GM12873 (cell line): ENCODE data around the gene ELFN1.

Experiments used
- TF ChIP-seq, protein P1 (sequence below): IDR thresholded peaks from 2 replicates; pipeline ENCODE4 v1.5.1; 2012; ENCODE audit warnings: low read depth, mild to moderate bottlenecking, moderate library complexity, low read length, control low read depth; ENCODE audit not compliant: insufficient read depth; ENCODE audit errors: missing control alignments

ELFN1 gene

DNA sequence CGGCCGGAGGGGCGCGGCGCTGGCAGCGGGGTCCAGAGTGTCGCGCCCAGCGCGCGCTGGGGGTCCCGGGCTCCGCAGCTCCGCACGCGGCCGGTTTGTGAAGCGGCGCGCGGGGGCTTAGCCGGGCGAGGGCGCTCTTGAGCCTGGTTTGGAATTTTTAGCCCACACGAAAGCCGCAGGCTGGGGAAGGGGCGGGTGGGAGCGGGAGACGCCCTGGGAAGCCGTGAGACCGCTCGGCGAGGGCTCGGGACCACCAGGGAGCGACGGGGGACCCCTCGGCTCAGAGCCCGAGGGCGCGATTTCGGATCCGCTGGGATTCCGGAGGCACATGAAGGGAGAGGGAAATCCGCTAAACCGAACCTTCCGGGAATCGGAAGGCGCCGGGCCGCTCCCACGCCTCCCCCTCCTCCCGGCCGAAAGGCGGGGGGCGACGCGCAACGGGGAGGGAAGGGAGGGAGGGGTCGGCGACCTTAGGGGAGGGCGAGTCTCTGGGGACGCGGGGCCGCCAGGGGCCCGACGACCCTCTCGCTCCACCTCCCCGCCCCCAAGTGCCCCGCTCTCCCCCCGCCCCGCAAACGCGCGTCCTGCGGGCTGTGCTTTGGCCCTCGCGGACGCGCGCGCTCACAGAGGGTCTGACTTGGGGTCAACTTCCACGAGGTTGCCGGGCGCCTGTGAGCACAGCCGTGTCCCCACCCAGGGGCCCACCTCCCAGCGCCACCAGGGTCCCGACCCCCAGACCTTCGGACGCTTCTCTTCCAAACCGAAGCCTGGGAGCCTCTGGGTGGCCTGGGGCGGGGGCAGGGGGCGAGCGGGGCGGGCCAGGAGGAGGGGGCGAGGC lies 5.1 kb upstream of the ELFN1 start:
- TF ChIP-seq, protein P1, sequence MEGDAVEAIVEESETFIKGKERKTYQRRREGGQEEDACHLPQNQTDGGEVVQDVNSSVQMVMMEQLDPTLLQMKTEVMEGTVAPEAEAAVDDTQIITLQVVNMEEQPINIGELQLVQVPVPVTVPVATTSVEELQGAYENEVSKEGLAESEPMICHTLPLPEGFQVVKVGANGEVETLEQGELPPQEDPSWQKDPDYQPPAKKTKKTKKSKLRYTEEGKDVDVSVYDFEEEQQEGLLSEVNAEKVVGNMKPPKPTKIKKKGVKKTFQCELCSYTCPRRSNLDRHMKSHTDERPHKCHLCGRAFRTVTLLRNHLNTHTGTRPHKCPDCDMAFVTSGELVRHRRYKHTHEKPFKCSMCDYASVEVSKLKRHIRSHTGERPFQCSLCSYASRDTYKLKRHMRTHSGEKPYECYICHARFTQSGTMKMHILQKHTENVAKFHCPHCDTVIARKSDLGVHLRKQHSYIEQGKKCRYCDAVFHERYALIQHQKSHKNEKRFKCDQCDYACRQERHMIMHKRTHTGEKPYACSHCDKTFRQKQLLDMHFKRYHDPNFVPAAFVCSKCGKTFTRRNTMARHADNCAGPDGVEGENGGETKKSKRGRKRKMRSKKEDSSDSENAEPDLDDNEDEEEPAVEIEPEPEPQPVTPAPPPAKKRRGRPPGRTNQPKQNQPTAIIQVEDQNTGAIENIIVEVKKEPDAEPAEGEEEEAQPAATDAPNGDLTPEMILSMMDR = peak; percentile 67

DNA sequence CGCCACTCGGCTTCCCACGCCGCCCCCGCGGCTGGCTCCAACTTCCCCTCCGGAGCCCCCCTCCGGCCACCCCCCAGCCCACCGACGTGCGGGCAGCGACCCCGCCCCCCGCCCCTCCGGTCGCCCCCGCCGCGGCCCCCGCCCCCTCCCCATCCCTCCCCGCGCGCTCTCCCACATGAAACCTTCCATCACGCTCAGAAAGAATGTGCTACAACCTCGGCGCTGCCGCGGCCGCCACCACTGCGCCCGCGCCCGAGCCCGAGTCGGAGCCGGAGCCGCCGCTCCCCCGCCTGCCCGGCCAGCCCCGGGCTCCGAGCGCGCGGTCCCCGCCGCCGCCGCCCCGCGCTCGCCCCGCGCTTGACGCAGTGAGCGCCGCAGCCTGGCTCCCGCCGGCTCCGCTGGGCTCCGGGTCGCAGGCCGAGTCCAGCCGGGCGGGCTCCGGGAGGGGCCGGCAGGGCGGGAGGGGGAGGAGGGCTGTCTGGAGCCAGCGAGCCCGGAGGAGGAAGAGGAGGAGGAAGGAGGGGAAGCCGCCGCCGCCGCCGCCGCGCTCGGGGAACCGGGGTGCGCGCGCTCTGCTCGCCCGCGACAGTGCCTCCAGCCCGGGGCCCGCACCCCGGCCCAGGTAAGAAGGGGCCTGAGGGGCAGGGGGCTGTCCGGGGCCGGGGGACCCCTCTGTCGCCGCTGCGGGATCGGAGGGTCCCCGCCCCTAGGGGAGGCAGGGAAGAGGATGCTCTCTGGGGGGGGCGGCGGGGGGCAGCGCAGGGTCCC lies 4.3 kb upstream of the ELFN1 start:
- TF ChIP-seq, protein P1 = no peak

DNA sequence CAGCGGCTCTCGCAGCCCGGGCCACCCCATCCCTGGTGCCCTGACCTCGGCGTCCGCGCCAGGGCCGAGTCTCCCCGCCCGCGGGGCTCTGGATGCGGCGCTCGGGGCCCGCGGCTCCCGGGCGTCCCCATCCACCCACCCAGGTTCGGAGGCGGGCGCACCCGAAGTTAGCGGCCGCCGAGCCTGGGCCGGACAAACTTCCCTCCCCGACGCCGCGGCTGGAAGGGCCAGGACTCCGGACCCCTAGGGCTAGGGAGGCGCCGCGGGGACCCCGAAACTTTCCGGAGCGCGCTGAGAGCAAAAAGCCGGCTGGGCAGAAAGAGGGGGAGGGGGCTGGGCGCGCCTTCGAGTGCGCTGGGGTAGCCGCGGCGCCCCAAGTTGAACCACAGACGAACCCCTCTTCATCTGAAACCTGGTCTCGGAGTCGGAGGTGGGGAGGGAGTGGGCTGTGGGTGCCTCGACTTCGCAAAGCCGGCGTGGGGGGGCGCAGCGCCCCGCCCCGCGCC lies 3.7 kb upstream of the ELFN1 start:
- TF ChIP-seq, protein P1 = no peak

GRCh38 chr7:1666823-1667565 lies 3.1 kb upstream of the ELFN1 start:
- TF ChIP-seq, protein P1 = no peak

DNA sequence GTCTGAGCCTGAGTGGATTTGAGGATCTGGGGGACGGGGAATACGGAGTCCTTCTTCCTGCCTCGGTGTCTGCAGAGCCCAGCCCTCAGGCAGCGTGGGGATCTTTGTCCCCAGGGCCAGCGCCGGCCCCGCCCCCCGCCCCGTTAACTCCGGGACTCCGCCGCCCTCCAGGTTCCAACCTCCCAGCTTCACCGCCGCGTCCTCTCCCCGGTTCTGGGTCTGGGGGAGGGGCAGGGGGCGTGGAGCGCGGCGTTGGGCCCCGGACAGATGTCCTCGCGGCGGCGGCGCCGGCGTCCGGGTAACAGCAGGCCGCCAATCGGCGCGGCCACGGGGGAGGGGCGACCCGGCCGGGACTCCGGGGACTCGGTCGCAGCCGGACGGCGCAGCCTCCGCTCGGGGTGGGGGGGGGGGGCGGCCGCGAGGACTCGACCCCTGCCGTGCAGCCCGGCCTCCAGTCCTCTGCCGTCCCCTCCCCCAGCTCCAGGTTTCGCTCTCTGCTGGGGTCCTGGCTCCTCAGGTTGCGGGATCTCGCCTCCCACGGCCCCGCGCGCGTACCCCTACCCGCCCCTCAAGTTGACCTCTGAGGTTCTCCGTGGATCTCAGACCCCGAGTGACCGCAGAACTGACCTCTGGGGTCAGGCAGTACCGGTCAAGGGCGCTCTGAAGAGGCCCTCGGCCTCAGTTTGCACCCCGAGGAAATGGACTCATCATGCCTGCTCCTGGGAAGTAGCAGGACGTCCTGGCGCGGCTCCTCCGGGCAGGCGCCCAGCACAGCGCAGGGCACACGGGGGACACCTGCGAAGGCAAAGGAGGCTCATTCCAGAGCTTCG lies 2.3 kb upstream of the ELFN1 start:
- TF ChIP-seq, protein P1 = no peak

DNA sequence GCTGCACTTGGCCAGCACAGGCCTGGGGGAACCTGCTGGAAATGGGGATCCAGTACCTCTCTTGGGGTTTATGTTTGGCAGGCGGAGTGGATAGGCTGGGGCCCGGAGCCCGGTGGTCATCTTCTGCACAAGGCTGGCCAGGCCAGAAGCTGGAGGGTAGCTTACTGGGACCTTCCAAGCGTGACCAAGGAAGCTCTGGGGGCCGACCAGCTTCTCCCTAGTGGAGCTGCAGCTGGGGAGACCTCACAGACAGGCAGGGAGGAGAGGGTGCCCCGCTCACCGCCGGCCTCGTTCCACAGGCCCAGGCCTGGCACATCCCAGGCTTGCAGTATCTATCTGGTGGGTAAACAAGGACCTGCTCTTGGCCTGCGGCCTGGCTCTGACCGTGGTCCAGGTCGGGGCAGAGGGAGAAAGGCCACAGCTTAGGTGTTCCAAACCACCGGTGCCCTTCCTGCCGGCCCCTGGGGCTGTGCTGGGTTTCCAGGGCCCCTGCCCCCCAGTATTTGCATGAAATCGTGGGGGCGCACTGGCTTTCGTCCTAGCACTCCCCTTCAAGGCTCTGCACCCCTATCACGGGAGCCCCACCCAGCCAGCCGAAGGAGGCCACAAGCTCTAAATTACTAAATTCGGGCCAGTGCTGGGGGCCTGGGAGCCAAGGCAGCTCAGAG lies 1.5 kb upstream of the ELFN1 start:
- TF ChIP-seq, protein P1 = no peak
